Measurements from ENCODE around the gene TAS2R38. TPM values are rescaled to one million over a fixed set of nuclear protein-coding genes. Genes with fewer than 3 reads are reported as not detected.

The TAS2R38 gene
- total and polyA plus RNA-seq, 2 experiments from 2014 or later, result 0.24 TPM; not detected in 1

DNA sequence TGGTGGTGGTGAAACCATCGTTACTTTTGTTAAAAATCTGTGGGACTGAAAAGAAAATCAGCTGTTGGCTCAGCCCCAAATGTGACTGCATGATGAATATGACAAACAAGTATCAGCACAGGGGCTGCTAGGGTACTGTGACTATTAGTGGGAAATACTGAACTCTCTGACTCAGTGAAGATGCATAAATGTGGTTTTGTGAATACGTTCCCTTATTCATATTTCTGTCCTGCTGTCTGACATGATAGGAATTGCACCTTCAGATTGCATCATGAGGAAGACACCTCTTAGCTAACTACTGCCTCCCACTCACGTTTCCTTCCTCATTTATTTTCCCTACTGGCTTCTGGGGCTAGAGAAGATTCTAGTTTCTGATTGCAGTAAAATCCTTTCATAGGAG is 28.2 kb downstream of the TAS2R38 start:
- no peaks in the 10 kb centered on the region for H3K79me2 ChIP-seq (replicated peaks; ENCODE audit: insufficient read depth)
- no peak for TF ChIP-seq ZNF114 (CRISPR knock-in tag; IDR thresholded peaks at IDR 0.05)
- TF ChIP-seq ETS1 (IDR thresholded peaks at IDR 0.05), result no peak
- TF ChIP-seq ZNF462 (CRISPR knock-in tag; IDR thresholded peaks at IDR 0.05), result no peak
- TF ChIP-seq, protein P1, sequence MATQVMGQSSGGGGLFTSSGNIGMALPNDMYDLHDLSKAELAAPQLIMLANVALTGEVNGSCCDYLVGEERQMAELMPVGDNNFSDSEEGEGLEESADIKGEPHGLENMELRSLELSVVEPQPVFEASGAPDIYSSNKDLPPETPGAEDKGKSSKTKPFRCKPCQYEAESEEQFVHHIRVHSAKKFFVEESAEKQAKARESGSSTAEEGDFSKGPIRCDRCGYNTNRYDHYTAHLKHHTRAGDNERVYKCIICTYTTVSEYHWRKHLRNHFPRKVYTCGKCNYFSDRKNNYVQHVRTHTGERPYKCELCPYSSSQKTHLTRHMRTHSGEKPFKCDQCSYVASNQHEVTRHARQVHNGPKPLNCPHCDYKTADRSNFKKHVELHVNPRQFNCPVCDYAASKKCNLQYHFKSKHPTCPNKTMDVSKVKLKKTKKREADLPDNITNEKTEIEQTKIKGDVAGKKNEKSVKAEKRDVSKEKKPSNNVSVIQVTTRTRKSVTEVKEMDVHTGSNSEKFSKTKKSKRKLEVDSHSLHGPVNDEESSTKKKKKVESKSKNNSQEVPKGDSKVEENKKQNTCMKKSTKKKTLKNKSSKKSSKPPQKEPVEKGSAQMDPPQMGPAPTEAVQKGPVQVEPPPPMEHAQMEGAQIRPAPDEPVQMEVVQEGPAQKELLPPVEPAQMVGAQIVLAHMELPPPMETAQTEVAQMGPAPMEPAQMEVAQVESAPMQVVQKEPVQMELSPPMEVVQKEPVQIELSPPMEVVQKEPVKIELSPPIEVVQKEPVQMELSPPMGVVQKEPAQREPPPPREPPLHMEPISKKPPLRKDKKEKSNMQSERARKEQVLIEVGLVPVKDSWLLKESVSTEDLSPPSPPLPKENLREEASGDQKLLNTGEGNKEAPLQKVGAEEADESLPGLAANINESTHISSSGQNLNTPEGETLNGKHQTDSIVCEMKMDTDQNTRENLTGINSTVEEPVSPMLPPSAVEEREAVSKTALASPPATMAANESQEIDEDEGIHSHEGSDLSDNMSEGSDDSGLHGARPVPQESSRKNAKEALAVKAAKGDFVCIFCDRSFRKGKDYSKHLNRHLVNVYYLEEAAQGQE (IDR thresholded peaks at IDR 0.05; ENCODE audit: unreplicated experiment), result no peak
- TF ChIP-seq, protein P2, sequence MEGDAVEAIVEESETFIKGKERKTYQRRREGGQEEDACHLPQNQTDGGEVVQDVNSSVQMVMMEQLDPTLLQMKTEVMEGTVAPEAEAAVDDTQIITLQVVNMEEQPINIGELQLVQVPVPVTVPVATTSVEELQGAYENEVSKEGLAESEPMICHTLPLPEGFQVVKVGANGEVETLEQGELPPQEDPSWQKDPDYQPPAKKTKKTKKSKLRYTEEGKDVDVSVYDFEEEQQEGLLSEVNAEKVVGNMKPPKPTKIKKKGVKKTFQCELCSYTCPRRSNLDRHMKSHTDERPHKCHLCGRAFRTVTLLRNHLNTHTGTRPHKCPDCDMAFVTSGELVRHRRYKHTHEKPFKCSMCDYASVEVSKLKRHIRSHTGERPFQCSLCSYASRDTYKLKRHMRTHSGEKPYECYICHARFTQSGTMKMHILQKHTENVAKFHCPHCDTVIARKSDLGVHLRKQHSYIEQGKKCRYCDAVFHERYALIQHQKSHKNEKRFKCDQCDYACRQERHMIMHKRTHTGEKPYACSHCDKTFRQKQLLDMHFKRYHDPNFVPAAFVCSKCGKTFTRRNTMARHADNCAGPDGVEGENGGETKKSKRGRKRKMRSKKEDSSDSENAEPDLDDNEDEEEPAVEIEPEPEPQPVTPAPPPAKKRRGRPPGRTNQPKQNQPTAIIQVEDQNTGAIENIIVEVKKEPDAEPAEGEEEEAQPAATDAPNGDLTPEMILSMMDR (conservative IDR thresholded peaks at IDR 0.05; ENCODE audit: low read depth in 2 of 2), result no peak
- TF ChIP-seq JUNB (IDR thresholded peaks at IDR 0.05; ENCODE audit: unreplicated experiment), result no peak
- no peak for TF ChIP-seq EZH2 (IDR thresholded peaks at IDR 0.05; ENCODE audit: low read depth, unreplicated experiment)
- TF ChIP-seq CREB1 (CRISPR knock-in tag; IDR thresholded peaks at IDR 0.05; ENCODE audit: low read depth), result no peak
- no peak for TF ChIP-seq EZH2phosphoT487 (IDR thresholded peaks at IDR 0.05; ENCODE audit: unreplicated experiment)
- TF ChIP-seq NANOG (IDR thresholded peaks at IDR 0.05; ENCODE audit: borderline replicate concordance), result no peak
- TF ChIP-seq STAT1 (IDR thresholded peaks at IDR 0.05; ENCODE audit: unreplicated experiment), result no peak
- no peak for TF ChIP-seq ZNF331 (CRISPR knock-in tag; IDR thresholded peaks at IDR 0.05; ENCODE audit: low read depth)
- no peak for TF ChIP-seq POLR2AphosphoS5 (IDR thresholded peaks at IDR 0.05; ENCODE audit: low read depth)
- Mint-ChIP-seq H3K36me3 (ENCODE audit: low read depth) (peaks cover 3% of the 10 kb centered on the region; the same call in 1 of the 3 replicates), H3K27me3 (ENCODE audit: insufficient read depth, low read depth, poor library complexity) (no peaks in the 10 kb centered on the region), H3K27ac (no peak overlapping the region), H3K4me3 (no peak overlapping the region), H3K4me1 (no peaks in the 10 kb centered on the region), H3K9me3 (peaks cover 10% of the 10 kb centered on the region; the same call in 2 of the 3 replicates)
- no peak overlapping the region for H3K27ac ChIP-seq (ENCODE audit: low read depth)
- no peaks in the 10 kb centered on the region for H4K20me1 ChIP-seq (replicated peaks; ENCODE audit: insufficient read depth)
- H3K4me1 ChIP-seq (ENCODE audit: insufficient read depth), result no peaks in the 10 kb centered on the region
- no peaks in the 10 kb centered on the region for H3F3A ChIP-seq (replicated peaks; ENCODE audit: low read depth)
- H2AFZ ChIP-seq, result no peak overlapping the region
- no peak overlapping the region for H3K4me3 ChIP-seq
- H3K4me2 ChIP-seq, result no peak overlapping the region
- ATAC-seq, result no peak
- H3K36me3 ChIP-seq (ENCODE audit: insufficient read depth), result no peaks in the 10 kb centered on the region
- peaks cover 6% of the 10 kb centered on the region; the same call in 1 of the 2 replicates for H3K9me2 ChIP-seq (ENCODE audit: insufficient read depth)
- H3K27me3 ChIP-seq (ENCODE audit: insufficient read depth), result no peaks in the 10 kb centered on the region
- DNase-seq (ENCODE audit: low spot score), result no peak
